Trophoblast cell (in vitro differentiated cells and primary cell): ENCODE results near the gene MAN1C1.
A peak's percentile ranks its signal among the peaks of the same experiment; 100 is the strongest.
"Not testable (repeated sequence)": the region's sequence is repeated elsewhere in the genome, so short reads cannot be mapped to it uniquely, and the experiment has no call there.

ENCODE experiments used
- DNase-seq, 2 donors: peaks; one replicate each; pipeline ENCODE4 v3.0.0-alpha.2; 2016
- H2AFZ ChIP-seq: 2 replicates; pipeline ENCODE4 v1.6.1; 2013; ENCODE audit warnings: low read length, moderate library complexity, mild to moderate bottlenecking; ENCODE audit not compliant: insufficient read depth, poor library complexity
- H2AK5ac ChIP-seq: 2 replicates; pipeline ENCODE4 v1.6.1; 2013; ENCODE audit warnings: mild to moderate bottlenecking, low read length
- H2BK120ac ChIP-seq: 2 replicates; pipeline ENCODE4 v1.6.1; 2013; ENCODE audit warnings: low read length, mild to moderate bottlenecking, moderate library complexity; ENCODE audit not compliant: insufficient read depth, poor library complexity
- H2BK12ac ChIP-seq: 2 replicates; pipeline ENCODE4 v1.6.1; 2013; ENCODE audit warnings: mild to moderate bottlenecking, low read length, moderate library complexity
- H2BK5ac ChIP-seq: 2 replicates; pipeline ENCODE4 v1.6.1; 2013; ENCODE audit warnings: low read length, low read depth, moderate library complexity, mild to moderate bottlenecking; ENCODE audit not compliant: poor library complexity
- H3K14ac ChIP-seq: 2 replicates; pipeline ENCODE4 v1.6.1; 2013; ENCODE audit warnings: mild to moderate bottlenecking, low read length
- H3K18ac ChIP-seq: 2 replicates; pipeline ENCODE4 v1.6.1; 2013; ENCODE audit warnings: mild to moderate bottlenecking, low read length
- H3K23ac ChIP-seq: 2 replicates; pipeline ENCODE4 v1.6.1; 2013; ENCODE audit warnings: low read length
- H3K27ac ChIP-seq: 2 replicates; pipeline ENCODE4 v1.5.1; 2013; ENCODE audit warnings: low read depth, mild to moderate bottlenecking, inconsistent platforms, low read length, moderate library complexity
- H3K27me3 ChIP-seq: 2 replicates; pipeline ENCODE4 v1.6.1; 2013; ENCODE audit warnings: inconsistent platforms, mild to moderate bottlenecking, low read length, moderate library complexity; ENCODE audit not compliant: insufficient read depth
- H3K36me3 ChIP-seq, 2 experiments: 1 replicate in 1 of 2; 2 replicates in 1 of 2; pipeline ENCODE4 v1.6.1; 2013; ENCODE audit warnings: low read length in 2 of 2, mild to moderate bottlenecking in 2 of 2, moderate library complexity in 1 of 2; ENCODE audit not compliant: insufficient read depth in 2 of 2, control insufficient read depth in 1 of 2
- H3K4ac ChIP-seq: 2 replicates; pipeline ENCODE4 v1.6.1; 2013; ENCODE audit warnings: low read depth, mild to moderate bottlenecking, low read length, moderate library complexity
- H3K4me1 ChIP-seq, 2 experiments: 1 replicate in 1 of 2; 2 replicates in 1 of 2; pipeline ENCODE4 v1.6.1; 2013; ENCODE audit warnings: low read length in 2 of 2, mild to moderate bottlenecking in 2 of 2, moderate library complexity in 1 of 2; ENCODE audit not compliant: insufficient read depth in 2 of 2, control insufficient read depth in 1 of 2
- H3K4me2 ChIP-seq: 2 replicates; pipeline ENCODE4 v1.6.1; 2013; ENCODE audit warnings: inconsistent platforms, mild to moderate bottlenecking, low read length, moderate library complexity
- H3K4me3 ChIP-seq: 2 replicates; pipeline ENCODE4 v1.5.1; 2013; ENCODE audit warnings: mild to moderate bottlenecking, low read depth, low read length, inconsistent platforms
- H3K79me1 ChIP-seq: one replicate; pipeline ENCODE4 v1.6.1; 2013; ENCODE audit warnings: low read length
- H3K79me2 ChIP-seq: 2 replicates; pipeline ENCODE4 v1.6.1; 2013; ENCODE audit warnings: low read length, mild to moderate bottlenecking; ENCODE audit not compliant: control insufficient read depth, insufficient read depth, poor library complexity
- H3K9ac ChIP-seq: 2 replicates; pipeline ENCODE4 v1.6.1; 2013; ENCODE audit warnings: mild to moderate bottlenecking, low read length
- H3K9me3 ChIP-seq: 2 replicates; pipeline ENCODE4 v1.6.1; 2013; ENCODE audit warnings: low read depth, mild to moderate bottlenecking, control low read depth, inconsistent platforms, low read length; ENCODE audit not compliant: insufficient read depth
- H4K12ac ChIP-seq: 2 replicates; pipeline ENCODE4 v1.6.1; 2013; ENCODE audit warnings: low read depth, mild to moderate bottlenecking, low read length, moderate library complexity
- H4K8ac ChIP-seq: 2 replicates; pipeline ENCODE4 v1.6.1; 2013; ENCODE audit warnings: low read depth, mild to moderate bottlenecking, low read length, moderate library complexity
- H4K91ac ChIP-seq: one replicate; pipeline ENCODE4 v1.6.1; 2013; ENCODE audit warnings: low read depth, mild to moderate bottlenecking, low read length, moderate library complexity
- WGBS: extraction: QIAGEN DNeasy Blood & Tissue Kit; methylation state at CpG from one replicate; pipeline ENCODE4 v1.1.7; 2013; ENCODE audit warnings: missing lambda C conversion rate; ENCODE audit not compliant: insufficient read length, insufficient coverage; ENCODE audit errors: extremely low coverage; 5-methylcytosine and 5-hydroxymethylcytosine counted together

Gene MAN1C1

GRCh38 chr1:25600971-25601699, 15.5 kb upstream of the MAN1C1 start:
- no CpG with 5 or more reads among the region's 5 CpGs for WGBS
- not testable (repeated sequence) for H3K27ac ChIP-seq, H2AFZ ChIP-seq, H2BK5ac ChIP-seq, H3K36me3 ChIP-seq, H3K23ac ChIP-seq, H2AK5ac ChIP-seq, H3K14ac ChIP-seq, H2BK12ac ChIP-seq, H4K12ac ChIP-seq, H3K18ac ChIP-seq, H4K8ac ChIP-seq, H3K4me2 ChIP-seq, H4K91ac ChIP-seq, H3K4me3 ChIP-seq, H3K4me1 ChIP-seq, DNase-seq, H3K79me1 ChIP-seq, H3K9me3 ChIP-seq, H2BK120ac ChIP-seq, H3K79me2 ChIP-seq, H3K27me3 ChIP-seq, H3K4ac ChIP-seq, H3K9ac ChIP-seq

DNA sequence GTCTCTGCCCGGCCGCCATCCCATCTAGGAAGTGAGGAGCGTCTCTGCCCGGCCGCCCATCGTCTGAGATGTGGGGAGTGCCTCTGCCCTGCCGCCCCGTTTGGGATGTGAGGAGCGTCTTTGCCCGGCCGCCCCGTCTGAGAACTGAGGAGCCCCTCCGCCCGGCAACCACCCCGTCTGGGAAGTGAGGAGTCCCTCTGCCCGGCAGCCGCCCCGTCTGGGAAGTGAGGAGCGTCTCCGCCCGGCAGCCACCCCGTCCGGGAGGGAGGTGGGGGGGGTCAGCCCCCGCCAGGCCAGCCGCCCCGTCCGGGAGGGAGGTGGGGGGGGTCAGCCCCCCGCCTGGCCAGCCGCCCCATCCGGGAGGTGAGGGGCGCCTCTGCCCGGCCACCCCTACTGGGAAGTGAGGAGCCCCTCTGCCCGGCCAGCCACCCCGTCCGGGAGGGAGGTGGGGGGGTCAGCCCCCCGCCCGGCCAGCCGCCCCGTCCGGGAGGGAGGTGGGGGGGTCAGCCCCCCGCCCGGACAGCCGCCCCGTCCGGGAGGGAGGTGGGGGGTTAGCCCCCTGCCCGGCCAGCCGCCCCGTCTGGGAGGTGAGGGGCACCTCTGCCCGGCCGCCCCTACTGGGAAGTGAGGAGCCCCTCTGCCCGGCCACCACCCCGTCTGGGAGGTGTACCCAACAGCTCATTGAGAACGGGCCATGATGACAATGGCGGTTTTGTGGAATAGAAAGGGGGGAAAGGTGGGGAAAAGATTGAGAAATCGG, 12.6 kb upstream of the MAN1C1 start:
- H3K79me1 ChIP-seq, H2AFZ ChIP-seq, H3K9me3 ChIP-seq, H4K91ac ChIP-seq, H2BK120ac ChIP-seq, DNase-seq, H3K27me3 ChIP-seq, H3K23ac ChIP-seq, H3K4me2 ChIP-seq, H3K14ac ChIP-seq, H3K18ac ChIP-seq, H4K12ac ChIP-seq, H3K4me3 ChIP-seq, H3K27ac ChIP-seq, H3K79me2 ChIP-seq, H4K8ac ChIP-seq, H3K4ac ChIP-seq, H3K4me1 ChIP-seq, H2AK5ac ChIP-seq, H2BK5ac ChIP-seq, H2BK12ac ChIP-seq, H3K9ac ChIP-seq, H3K36me3 ChIP-seq: not testable (repeated sequence)
- no CpG with 5 or more reads among the region's 55 CpGs for WGBS

- peaks cover 0 to 2% of the 10 kb centered on the region in 2 experiments for H3K4me1 ChIP-seq
- H3K18ac ChIP-seq = no peak overlapping the region
- H2BK120ac ChIP-seq = no peak overlapping the region
- H3K9me3 ChIP-seq = peaks cover 1% of the 10 kb centered on the region
- no peak overlapping the region for H3K27ac ChIP-seq
- no peak overlapping the region for H3K4me2 ChIP-seq
- no peaks in the 10 kb centered on the region for H3K79me2 ChIP-seq
- no peak overlapping the region for H3K9ac ChIP-seq
- no peak overlapping the region for H2BK12ac ChIP-seq
- H2AK5ac ChIP-seq = no peak overlapping the region
- H4K8ac ChIP-seq = no peak overlapping the region
- no peak overlapping the region for H4K91ac ChIP-seq
- no peak overlapping the region for H4K12ac ChIP-seq
- no CpG with 5 or more reads among the region's 5 CpGs for WGBS
- no peak overlapping the region for H3K23ac ChIP-seq
- H3K36me3 ChIP-seq = no peaks in the 10 kb centered on the region
- DNase-seq = no peak
- no peak overlapping the region for H2AFZ ChIP-seq
- H3K79me1 ChIP-seq = no peaks in the 10 kb centered on the region
- no peak overlapping the region for H2BK5ac ChIP-seq
- no peak overlapping the region for H3K14ac ChIP-seq
- no peak overlapping the region for H3K4ac ChIP-seq
- H3K4me3 ChIP-seq = no peak overlapping the region
- peaks cover 4% of the 10 kb centered on the region for H3K27me3 ChIP-seq
These were observed 9.5 kb upstream of the MAN1C1 start for GRCh38 chr1:25607123-25607522.

DNA sequence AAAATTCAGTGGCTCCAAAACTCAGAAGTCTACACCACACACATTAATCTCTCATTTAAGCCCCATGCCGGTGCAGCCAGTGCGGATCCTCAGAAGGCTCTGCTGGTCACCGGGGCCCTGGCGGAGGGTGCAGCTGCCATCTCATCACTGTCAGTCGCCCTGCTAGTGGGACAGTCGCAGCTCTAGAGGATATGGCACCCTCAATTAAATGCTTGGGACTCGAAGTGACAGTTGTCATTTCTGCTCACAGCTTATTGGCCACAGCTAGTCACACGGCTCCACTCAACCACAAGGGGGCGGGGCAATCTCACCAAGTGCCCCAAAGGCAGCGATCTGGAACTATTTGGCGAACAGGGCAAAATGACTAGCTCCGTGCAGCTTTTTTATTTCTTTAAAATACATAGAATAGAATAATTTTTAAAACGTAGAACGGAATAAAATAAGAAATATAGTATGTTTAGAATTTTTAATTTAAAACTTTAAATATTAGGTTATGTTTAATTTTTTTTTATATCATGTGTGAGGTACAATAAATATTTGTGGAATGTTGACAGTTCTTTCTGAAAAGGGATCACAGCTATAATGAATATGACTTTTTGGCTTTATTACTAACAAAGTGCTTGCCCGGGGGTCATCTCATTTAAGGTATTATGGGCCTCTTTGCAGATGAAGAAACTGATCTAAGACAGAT, 8.0 kb upstream of the MAN1C1 start:
- H4K12ac ChIP-seq = no peak overlapping the region
- no peaks in the 10 kb centered on the region for H3K79me1 ChIP-seq
- no peak overlapping the region for H3K23ac ChIP-seq
- H3K36me3 ChIP-seq = no peaks in the 10 kb centered on the region
- H3K27me3 ChIP-seq = peaks cover 4% of the 10 kb centered on the region
- H2BK120ac ChIP-seq = no peak overlapping the region
- H3K9ac ChIP-seq = no peak overlapping the region
- no peak overlapping the region for H3K27ac ChIP-seq
- H3K4me1 ChIP-seq = peaks cover 0 to 2% of the 10 kb centered on the region in 2 experiments
- WGBS = no CpG with 5 or more reads among the region's 15 CpGs
- no peak overlapping the region for H3K18ac ChIP-seq
- no peak overlapping the region for H3K4ac ChIP-seq
- no peak overlapping the region for H2BK5ac ChIP-seq
- H3K4me2 ChIP-seq = peak overlapping the region; percentile 55
- H4K91ac ChIP-seq = no peak overlapping the region
- no peak overlapping the region for H2AFZ ChIP-seq
- H2AK5ac ChIP-seq = no peak overlapping the region
- H3K9me3 ChIP-seq = no peaks in the 10 kb centered on the region
- H2BK12ac ChIP-seq = no peak overlapping the region
- no peaks in the 10 kb centered on the region for H3K79me2 ChIP-seq
- DNase-seq = peak; percentile 77 to 93
- no peak overlapping the region for H3K14ac ChIP-seq
- H4K8ac ChIP-seq = no peak overlapping the region
- H3K4me3 ChIP-seq = no peak overlapping the region
